Measurements from ENCODE around the gene TRUB1. TPM values are rescaled to one million over a fixed set of nuclear protein-coding genes. Genes with fewer than 3 reads are reported as not detected.

The TRUB1 gene
- total RNA-seq, 6 experiments from 2014 or later, result 6.7 to 12.5 (median 8.7) TPM

DNA sequence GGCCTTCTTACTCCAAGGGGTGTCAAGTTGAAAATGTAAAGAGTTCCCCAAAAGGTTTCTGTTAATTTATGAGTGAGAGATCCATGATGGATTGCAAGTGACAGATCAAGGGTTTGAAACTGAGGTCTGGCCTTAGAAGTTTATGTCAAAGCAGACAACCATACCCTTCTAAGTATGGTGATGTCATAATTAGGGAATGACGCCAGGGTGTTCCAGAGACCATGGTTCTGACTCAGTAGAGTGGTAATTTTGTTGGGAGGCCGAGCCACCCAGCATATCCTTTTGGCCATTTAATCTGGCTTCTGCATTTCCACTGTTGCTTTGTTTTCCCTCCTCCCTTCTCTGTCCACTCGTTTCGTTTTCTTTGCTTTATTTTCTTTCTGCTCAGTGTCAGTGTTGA lies 2.7 kb downstream of the TRUB1 start:
- intact Hi-C loops (cut with DNase I), result no loop called here
- H3K9me3 ChIP-seq, result no peaks in the 10 kb centered on the region
- no peaks in the 10 kb centered on the region for H3K27me3 ChIP-seq
- WGBS (ENCODE audit: insufficient coverage, low coverage, low lambda C conversion rate, missing lambda C conversion rate), result 58% methylated on average over 4 of the region's 4 CpGs
- no peak overlapping the region for H3K4me3 ChIP-seq
- H3K36me3 ChIP-seq, result peaks cover 0 to 30% (median 3%) of the 10 kb centered on the region in 4 donors
- H3K4me1 ChIP-seq, result peaks cover 0 to 12% (median 5%) of the 10 kb centered on the region in 4 donors
- H3K27ac ChIP-seq, result no peak overlapping the region
- ATAC-seq, result no peak
- DNase-seq, result no peak
- no peak for TF ChIP-seq POLR2A (IDR thresholded peaks at IDR 0.05)
- TF ChIP-seq, protein P1, sequence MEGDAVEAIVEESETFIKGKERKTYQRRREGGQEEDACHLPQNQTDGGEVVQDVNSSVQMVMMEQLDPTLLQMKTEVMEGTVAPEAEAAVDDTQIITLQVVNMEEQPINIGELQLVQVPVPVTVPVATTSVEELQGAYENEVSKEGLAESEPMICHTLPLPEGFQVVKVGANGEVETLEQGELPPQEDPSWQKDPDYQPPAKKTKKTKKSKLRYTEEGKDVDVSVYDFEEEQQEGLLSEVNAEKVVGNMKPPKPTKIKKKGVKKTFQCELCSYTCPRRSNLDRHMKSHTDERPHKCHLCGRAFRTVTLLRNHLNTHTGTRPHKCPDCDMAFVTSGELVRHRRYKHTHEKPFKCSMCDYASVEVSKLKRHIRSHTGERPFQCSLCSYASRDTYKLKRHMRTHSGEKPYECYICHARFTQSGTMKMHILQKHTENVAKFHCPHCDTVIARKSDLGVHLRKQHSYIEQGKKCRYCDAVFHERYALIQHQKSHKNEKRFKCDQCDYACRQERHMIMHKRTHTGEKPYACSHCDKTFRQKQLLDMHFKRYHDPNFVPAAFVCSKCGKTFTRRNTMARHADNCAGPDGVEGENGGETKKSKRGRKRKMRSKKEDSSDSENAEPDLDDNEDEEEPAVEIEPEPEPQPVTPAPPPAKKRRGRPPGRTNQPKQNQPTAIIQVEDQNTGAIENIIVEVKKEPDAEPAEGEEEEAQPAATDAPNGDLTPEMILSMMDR (IDR thresholded peaks at IDR 0.05), result no peak

DNA sequence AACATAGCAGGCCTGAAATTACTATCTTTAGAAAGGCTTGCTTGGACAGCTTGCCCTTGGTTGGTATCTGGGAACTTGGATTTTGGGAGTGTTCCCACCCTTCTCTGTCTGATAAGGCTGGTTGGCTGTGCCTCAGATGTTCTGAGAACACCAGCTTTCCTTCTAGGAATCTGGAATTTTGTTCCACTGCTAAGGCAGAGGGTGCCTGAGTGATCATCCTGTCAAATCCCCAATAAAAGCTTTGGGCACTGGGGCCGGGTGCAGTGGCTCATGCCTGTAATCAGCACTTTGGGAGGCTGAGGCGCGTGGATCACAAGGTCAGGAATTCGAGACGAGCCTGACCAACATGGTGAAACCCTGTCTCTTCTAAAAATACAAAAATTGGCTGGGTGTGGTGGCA lies 5.0 kb downstream of the TRUB1 start:
- TF ChIP-seq, protein P1 (IDR thresholded peaks at IDR 0.05), result no peak
- no peak for TF ChIP-seq POLR2A (IDR thresholded peaks at IDR 0.05)
- intact Hi-C loops (cut with DNase I), result no loop called here
- Histone ChIP-seq H3K27me3 (no peaks in the 10 kb centered on the region), H3K9me3 (no peaks in the 10 kb centered on the region), H3K36me3 (peaks cover 0 to 35% (median 3%) of the 10 kb centered on the region in 4 donors), H3K4me1 (peaks cover 0 to 12% (median 5%) of the 10 kb centered on the region in 4 donors), H3K4me3 (no peak overlapping the region), H3K27ac (no peak overlapping the region)
- no CpG with 5 or more reads among the region's 5 CpGs for WGBS (ENCODE audit: insufficient coverage, low coverage, low lambda C conversion rate, missing lambda C conversion rate)
- ATAC-seq (no peak), DNase-seq (no peak)

DNA sequence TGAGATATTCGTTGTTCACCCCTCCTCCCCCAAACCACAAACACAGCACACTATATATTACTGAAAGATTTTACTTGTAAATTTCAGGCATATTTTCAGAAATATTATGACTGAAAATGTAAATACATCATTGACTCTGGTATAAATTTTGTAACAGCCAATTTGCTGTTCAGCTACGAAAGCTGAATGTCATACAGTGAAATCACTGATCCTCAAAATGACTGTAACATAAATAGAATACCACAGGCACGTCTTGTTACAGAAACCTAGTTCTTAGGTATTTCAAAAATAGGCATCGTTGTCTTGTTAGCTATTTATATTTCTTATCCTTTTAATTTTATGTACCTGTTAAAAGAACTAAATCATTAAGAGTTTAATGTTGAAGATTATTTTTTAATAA lies 15.1 kb downstream of the TRUB1 start:
- no peaks in the 10 kb centered on the region for H3K9me3 ChIP-seq
- WGBS (ENCODE audit: insufficient coverage, low coverage, low lambda C conversion rate, missing lambda C conversion rate), result 88% methylated on average over 4 of the region's 4 CpGs
- no peak overlapping the region for H3K27ac ChIP-seq
- TF ChIP-seq POLR2A (IDR thresholded peaks at IDR 0.05), result no peak
- TF ChIP-seq, protein P1 (IDR thresholded peaks at IDR 0.05), result no peak
- intact Hi-C loops (cut with DNase I), result no loop called here
- ATAC-seq (no peak), DNase-seq (no peak)
- no peaks in the 10 kb centered on the region for H3K27me3 ChIP-seq
- no peaks in the 10 kb centered on the region for H3K4me1 ChIP-seq
- H3K36me3 ChIP-seq, result peaks cover 0 to 3% (median 0%) of the 10 kb centered on the region in 4 donors
- no peak overlapping the region for H3K4me3 ChIP-seq

DNA sequence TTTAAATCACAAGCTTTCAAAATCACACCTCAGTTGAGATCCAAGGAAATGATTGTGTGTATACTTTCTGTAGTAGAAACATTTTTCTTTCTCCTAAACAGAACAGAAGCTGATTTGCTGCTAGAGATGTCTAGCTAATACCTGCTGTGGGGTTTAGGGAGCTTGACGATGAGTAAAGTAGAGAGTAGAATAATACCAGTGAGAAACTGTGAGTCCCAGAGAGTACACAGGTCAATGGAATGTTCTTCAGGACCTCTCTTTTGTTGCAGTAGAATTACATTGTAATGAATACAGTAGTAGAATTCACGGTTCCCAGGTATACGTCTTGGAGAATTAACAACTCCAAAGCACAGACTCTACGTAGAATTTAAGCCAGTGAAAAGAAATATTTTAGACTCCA lies 18.0 kb downstream of the TRUB1 start:
- no peak overlapping the region for H3K4me3 ChIP-seq
- DNase-seq (no peak), ATAC-seq (no peak)
- TF ChIP-seq, protein P1 (IDR thresholded peaks at IDR 0.05), result no peak
- no peak for TF ChIP-seq POLR2A (IDR thresholded peaks at IDR 0.05)
- H3K9me3 ChIP-seq, result no peaks in the 10 kb centered on the region
- H3K36me3 ChIP-seq, result peaks cover 0 to 3% (median 0%) of the 10 kb centered on the region in 4 donors
- H3K27me3 ChIP-seq, result no peaks in the 10 kb centered on the region
- H3K27ac ChIP-seq, result no peak overlapping the region
- intact Hi-C loops (cut with DNase I), result no loop called here
- 98% methylated on average over 4 of the region's 4 CpGs for WGBS (ENCODE audit: insufficient coverage, low coverage, low lambda C conversion rate, missing lambda C conversion rate)
- no peaks in the 10 kb centered on the region for H3K4me1 ChIP-seq

DNA sequence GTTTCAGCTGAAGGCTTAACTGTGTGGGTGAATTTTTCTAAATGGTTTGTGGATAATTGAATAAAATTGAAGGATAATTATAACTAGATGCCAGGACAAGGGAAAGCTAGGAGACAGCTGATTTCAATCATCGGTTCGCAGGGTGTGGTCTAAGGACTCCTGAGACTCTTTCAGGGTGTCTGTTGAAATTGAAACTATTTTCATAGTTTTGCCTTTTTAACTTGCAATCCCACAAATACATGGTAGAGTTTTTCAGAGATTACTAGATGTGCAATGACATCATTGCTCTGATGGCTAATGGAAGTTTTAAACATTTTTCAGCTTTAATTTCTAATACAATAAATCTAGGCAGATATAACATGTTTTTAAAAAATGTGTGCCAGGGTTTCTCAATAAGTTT lies 18.5 kb downstream of the TRUB1 start:
- 92% methylated on average over 2 of the region's 2 CpGs for WGBS (ENCODE audit: insufficient coverage, low coverage, low lambda C conversion rate, missing lambda C conversion rate)
- Histone ChIP-seq H3K36me3 (peaks cover 0 to 2% (median under 1%) of the 10 kb centered on the region in 4 donors), H3K27ac (no peak overlapping the region), H3K4me1 (no peaks in the 10 kb centered on the region), H3K9me3 (no peaks in the 10 kb centered on the region), H3K27me3 (no peaks in the 10 kb centered on the region), H3K4me3 (no peak overlapping the region)
- TF ChIP-seq POLR2A (IDR thresholded peaks at IDR 0.05), result no peak
- TF ChIP-seq, protein P1 (IDR thresholded peaks at IDR 0.05), result no peak
- ATAC-seq, result no peak
- no peak for DNase-seq
- intact Hi-C loops (cut with DNase I), result no loop called here
